Upper lobe of left lung (tissue), 6 donors: ENCODE data around the gene VMP1. TPM values are rescaled to one million over a fixed set of nuclear protein-coding genes. Genes with fewer than 3 reads are reported as not detected.
"Not testable (repeated sequence)": the region's sequence is repeated elsewhere in the genome, so short reads cannot be mapped to it uniquely, and the experiment has no call there.

Source experiments
- ATAC-seq, 2 donors: fragments of 200-7000 bp; cut with Tn5 transposase; one replicate each; pipeline ENCODE4 v1.9.1; 2022; ENCODE audit warnings: mild to moderate bottlenecking in 2 of 2, moderate library complexity in 2 of 2; ENCODE audit not compliant: low FRiP score in 2 of 2
- DNase-seq, 2 donors: peaks; one replicate each; pipeline ENCODE4 v3.0.0-alpha.2; 2019 to 2020
- H3K27ac ChIP-seq, 4 donors: fragments of 200-600 bp; sonication (generic); one replicate each; pipeline ENCODE4 v1.5.1; 2016 to 2019
- H3K27me3 ChIP-seq, 4 donors: fragments of 200-600 bp; sonication (generic); one replicate each; pipeline ENCODE4 v1.5.1; 2017 to 2019
- H3K36me3 ChIP-seq, 4 donors: fragments of 200-600 bp; sonication (generic); one replicate each; pipeline ENCODE4 v1.5.1; 2016 to 2019
- H3K4me1 ChIP-seq, 4 donors: fragments of 200-600 bp; sonication (generic); one replicate each; pipeline ENCODE4 v1.5.1; 2018 to 2019
- H3K4me3 ChIP-seq, 4 donors: fragments of 200-600 bp; sonication (generic); one replicate each; pipeline ENCODE4 v1.5.1; 2017 to 2019; ENCODE audit warnings: mild to moderate bottlenecking in 2 of 4, moderate library complexity in 1 of 4
- H3K9me3 ChIP-seq, 4 donors: fragments of 200-600 bp; sonication (generic); one replicate each; pipeline ENCODE4 v1.5.1; 2018 to 2019
- EP300 ChIP-seq, 4 donors: sonication (generic); formaldehyde crosslinking; IDR thresholded peaks; one replicate each; pipeline ENCODE4 v1.5.1; 2017; ENCODE audit warnings: antibody characterized with exemption in 4 of 4, control low read depth in 2 of 4
- POLR2A ChIP-seq, 4 donors: fragments of 450-650 bp; IDR thresholded peaks; one replicate each; pipeline ENCODE4 v1.5.1; 2016 to 2017; ENCODE audit warnings: antibody characterized with exemption in 4 of 4, mild to moderate bottlenecking in 2 of 4
- POLR2AphosphoS5 ChIP-seq, 2 donors: sonication (generic); formaldehyde crosslinking; IDR thresholded peaks; one replicate each; pipeline ENCODE4 v1.5.1; 2017; ENCODE audit warnings: antibody characterized with exemption in 2 of 2
- WGBS, 2 donors: methylation state at CpG; one replicate each; pipeline ENCODE4 v1.1.5; 2017 to 2018; 5-methylcytosine and 5-hydroxymethylcytosine counted together
- total RNA-seq, 6 donors: library from RNA; depleted of rRNA in 4 of 6; stranded (reverse); fragments of >200 nt in 4 of 6; gene quantifications; one replicate each; pipeline versions ENCODE4 v1.1.0 to v1.2.1, GENCODE V29; 2016 to 2021
- TF ChIP-seq, protein P1 (sequence below), 6 experiments: fragments of 450-650 bp in 4 of 6; fragments of 200-600 bp in 2 of 6; sonication (generic) in 2 of 6; IDR thresholded peaks; one replicate each; pipeline ENCODE4 v1.5.1; 2016 to 2019; ENCODE audit warnings: antibody characterized with exemption in 6 of 6
- donor health status: DM: no; HTN: no; CAD: no; lungs with moderate emphysema.
- donor health status: DM: no; HTN: yes; CAD: no; lungs with severe emphysema.

VMP1 gene
- total RNA-seq, 6 donors from 2014 or later = 124 to 246 (median 181) TPM

DNA sequence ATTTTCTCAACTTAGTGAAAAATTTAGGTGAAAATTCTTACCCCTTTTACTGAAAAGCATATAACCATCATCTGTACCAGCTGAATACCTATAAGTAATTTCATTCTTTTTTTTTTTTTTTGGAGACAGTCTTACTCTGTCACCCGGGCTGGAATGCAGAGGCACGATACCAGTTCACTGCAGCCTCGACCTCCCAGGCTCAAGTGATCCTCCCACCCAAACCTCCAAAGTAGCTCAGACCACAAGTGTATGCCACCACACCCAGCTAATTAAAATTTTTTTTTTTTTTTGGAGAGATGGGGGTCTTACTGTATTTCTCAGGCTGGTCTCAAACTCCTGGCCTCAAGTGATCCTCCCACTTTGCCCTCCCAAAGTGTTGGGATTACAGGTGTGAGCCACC lies 151.5 kb downstream of the VMP1 start:
- Histone ChIP-seq H3K36me3 (peaks cover 0 to 31% (median 16%) of the 10 kb centered on the region in 4 donors), H3K4me3 (no peak overlapping the region), H3K9me3 (no peaks in the 10 kb centered on the region), H3K27me3 (no peaks in the 10 kb centered on the region), H3K4me1 (peaks cover 14 to 31% (median 19%) of the 10 kb centered on the region in 4 donors), H3K27ac (peak overlapping the region in 1 of 4 donors; percentile 23)
- TF ChIP-seq EP300 (IDR thresholded peaks at IDR 0.05) (no peak), POLR2AphosphoS5 (IDR thresholded peaks at IDR 0.05) (no peak), POLR2A (IDR thresholded peaks at IDR 0.05) (no peak)
- TF ChIP-seq, protein P1, sequence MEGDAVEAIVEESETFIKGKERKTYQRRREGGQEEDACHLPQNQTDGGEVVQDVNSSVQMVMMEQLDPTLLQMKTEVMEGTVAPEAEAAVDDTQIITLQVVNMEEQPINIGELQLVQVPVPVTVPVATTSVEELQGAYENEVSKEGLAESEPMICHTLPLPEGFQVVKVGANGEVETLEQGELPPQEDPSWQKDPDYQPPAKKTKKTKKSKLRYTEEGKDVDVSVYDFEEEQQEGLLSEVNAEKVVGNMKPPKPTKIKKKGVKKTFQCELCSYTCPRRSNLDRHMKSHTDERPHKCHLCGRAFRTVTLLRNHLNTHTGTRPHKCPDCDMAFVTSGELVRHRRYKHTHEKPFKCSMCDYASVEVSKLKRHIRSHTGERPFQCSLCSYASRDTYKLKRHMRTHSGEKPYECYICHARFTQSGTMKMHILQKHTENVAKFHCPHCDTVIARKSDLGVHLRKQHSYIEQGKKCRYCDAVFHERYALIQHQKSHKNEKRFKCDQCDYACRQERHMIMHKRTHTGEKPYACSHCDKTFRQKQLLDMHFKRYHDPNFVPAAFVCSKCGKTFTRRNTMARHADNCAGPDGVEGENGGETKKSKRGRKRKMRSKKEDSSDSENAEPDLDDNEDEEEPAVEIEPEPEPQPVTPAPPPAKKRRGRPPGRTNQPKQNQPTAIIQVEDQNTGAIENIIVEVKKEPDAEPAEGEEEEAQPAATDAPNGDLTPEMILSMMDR (IDR thresholded peaks at IDR 0.05) = no peak
- DNase-seq (no peak), ATAC-seq (no peak)
- WGBS, 2 donors = 68 to 86% methylated on average over 3 of the region's 3 CpGs

GRCh38 chr17:59859444-59860025 lies 152.1 kb downstream of the VMP1 start:
- ATAC-seq = peak in 1 of 2 donors; percentile 88

DNA sequence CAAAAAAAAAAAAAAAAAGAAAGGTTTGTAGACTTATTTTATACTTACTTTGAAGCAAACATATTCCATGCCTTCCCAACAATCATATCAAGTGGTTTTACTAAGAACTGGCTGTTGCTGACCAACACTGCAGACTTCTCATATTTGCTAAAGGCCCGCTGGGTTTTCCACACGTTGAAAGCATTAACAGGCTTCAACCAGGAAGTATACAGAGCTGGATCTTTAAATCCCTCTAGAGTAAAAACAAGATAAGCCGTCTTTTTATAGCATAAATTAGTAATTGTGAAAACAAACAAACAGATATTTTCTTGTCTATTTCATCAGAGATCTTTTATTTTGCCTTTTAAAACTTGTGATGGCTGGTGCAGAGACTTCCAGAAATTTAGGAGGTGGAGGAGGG lies 156.2 kb downstream of the VMP1 start:
- Histone ChIP-seq H3K27me3 (no peaks in the 10 kb centered on the region), H3K4me3 (no peak overlapping the region), H3K9me3 (no peaks in the 10 kb centered on the region), H3K4me1 (peaks cover 0 to 10% (median 4%) of the 10 kb centered on the region in 4 donors), H3K36me3 (peaks cover 0 to 43% (median 16%) of the 10 kb centered on the region in 4 donors), H3K27ac (no peak overlapping the region)
- WGBS, 2 donors = 82 to 86% methylated on average over 3 of the region's 3 CpGs
- no peak for DNase-seq
- no peak for TF ChIP-seq POLR2A (IDR thresholded peaks at IDR 0.05)
- no peak for TF ChIP-seq POLR2AphosphoS5 (IDR thresholded peaks at IDR 0.05)
- TF ChIP-seq EP300 (IDR thresholded peaks at IDR 0.05) = no peak
- ATAC-seq = no peak

More at GRCh38 chr17:59859444-59860025, 152.1 kb downstream of the VMP1 start:
- no peak overlapping the region for H3K4me3 ChIP-seq
- 81 to 84% methylated on average over 2 of the region's 2 CpGs for WGBS, 2 donors
- peaks cover 12 to 31% (median 18%) of the 10 kb centered on the region in 4 donors for H3K4me1 ChIP-seq
- H3K36me3 ChIP-seq = peaks cover 0 to 35% (median 16%) of the 10 kb centered on the region in 4 donors
- no peaks in the 10 kb centered on the region for H3K27me3 ChIP-seq
- no peaks in the 10 kb centered on the region for H3K9me3 ChIP-seq
- DNase-seq = no peak
- TF ChIP-seq POLR2AphosphoS5 (IDR thresholded peaks at IDR 0.05) (no peak), EP300 (IDR thresholded peaks at IDR 0.05) (no peak), POLR2A (IDR thresholded peaks at IDR 0.05) (no peak)
- TF ChIP-seq, protein P1 (IDR thresholded peaks at IDR 0.05) = peak; percentile 27 to 79 (median 58)
- H3K27ac ChIP-seq = peak overlapping the region in 1 of 4 donors; percentile 23

DNA sequence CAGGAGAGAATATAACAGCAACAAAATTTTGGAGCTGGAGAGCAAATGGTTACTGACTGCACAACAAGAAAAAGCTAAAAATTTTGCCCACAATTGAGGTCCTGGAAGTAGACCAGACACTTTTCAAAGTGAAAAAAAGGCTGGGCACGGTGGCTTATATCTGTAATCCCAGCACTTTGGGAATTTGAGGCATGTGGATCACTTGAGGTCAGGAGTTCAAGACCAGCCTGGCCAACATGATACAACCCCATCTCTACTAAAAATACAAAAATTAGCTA lies 162.4 kb downstream of the VMP1 start:
- peak overlapping the region in 2 of 4 donors; percentile 8 to 43 for H3K27ac ChIP-seq
- H3K9me3 ChIP-seq = no peaks in the 10 kb centered on the region
- WGBS, 2 donors = 31 to 41% methylated on average over 1 of the region's 1 CpG
- DNase-seq (no peak), ATAC-seq (no peak)
- H3K27me3 ChIP-seq = no peaks in the 10 kb centered on the region
- H3K4me3 ChIP-seq = no peak overlapping the region
- H3K36me3 ChIP-seq = peaks cover 0 to 28% (median 3%) of the 10 kb centered on the region in 4 donors
- TF ChIP-seq POLR2A (IDR thresholded peaks at IDR 0.05) = no peak
- peaks cover 0 to 5% (median 0%) of the 10 kb centered on the region in 4 donors for H3K4me1 ChIP-seq

DNA sequence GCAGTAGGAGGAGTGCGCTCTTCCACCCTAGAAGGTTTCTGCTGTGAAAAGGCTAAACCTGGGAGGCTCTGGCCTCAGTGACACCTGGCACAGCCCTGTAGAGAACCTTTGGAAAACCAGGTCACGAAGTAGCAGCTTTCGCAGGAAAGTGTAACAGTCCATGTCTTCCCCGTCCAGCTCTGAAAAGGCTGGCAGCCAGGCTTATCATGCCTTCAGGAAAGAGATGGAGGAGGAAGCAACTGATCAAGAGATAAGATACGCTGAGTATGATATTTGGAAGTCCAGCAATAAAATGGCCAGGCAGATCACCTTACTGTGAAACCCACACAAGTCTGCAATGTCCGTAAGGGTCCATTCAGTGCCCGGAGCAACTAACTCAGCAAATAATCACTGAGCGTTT lies 163.0 kb downstream of the VMP1 start:
- Histone ChIP-seq H3K27me3 (no peaks in the 10 kb centered on the region), H3K4me1 (peaks cover 0 to 5% (median 0%) of the 10 kb centered on the region in 4 donors), H3K27ac (no peak overlapping the region), H3K9me3 (no peaks in the 10 kb centered on the region), H3K36me3 (peaks cover 0 to 32% (median 8%) of the 10 kb centered on the region in 4 donors), H3K4me3 (no peak overlapping the region)
- TF ChIP-seq POLR2AphosphoS5 (IDR thresholded peaks at IDR 0.05) (no peak), EP300 (IDR thresholded peaks at IDR 0.05) (no peak), POLR2A (IDR thresholded peaks at IDR 0.05) (no peak)
- DNase-seq (no peak), ATAC-seq (no peak)
- WGBS, 2 donors = 77 to 81% methylated on average over 8 of the region's 8 CpGs

DNA sequence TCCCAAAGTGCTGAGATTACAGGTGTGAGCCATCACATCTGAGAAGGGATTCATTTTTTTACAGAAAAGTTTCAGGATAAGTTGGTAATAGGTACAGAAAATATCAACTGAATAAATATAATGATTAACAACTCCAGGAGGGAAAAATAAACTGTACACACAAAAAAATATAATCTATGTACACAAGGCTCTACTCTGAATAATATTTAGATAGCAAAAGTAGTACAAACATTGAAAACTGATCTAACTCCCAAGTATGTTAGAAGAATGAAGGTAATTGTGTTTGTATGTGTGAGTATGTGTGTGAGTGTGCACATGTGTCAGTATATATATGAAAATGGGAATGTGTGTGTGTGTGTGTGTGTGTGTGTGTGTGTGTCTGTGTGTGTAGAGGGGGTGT lies 164.9 kb downstream of the VMP1 start:
- peaks cover 3 to 47% (median 18%) of the 10 kb centered on the region in 4 donors for H3K36me3 ChIP-seq
- no peak for ATAC-seq
- TF ChIP-seq EP300 (IDR thresholded peaks at IDR 0.05) = no peak
- no peak for TF ChIP-seq POLR2AphosphoS5 (IDR thresholded peaks at IDR 0.05)
- TF ChIP-seq, protein P1 (IDR thresholded peaks at IDR 0.05) = no peak
- no peak for TF ChIP-seq POLR2A (IDR thresholded peaks at IDR 0.05)

GRCh38 chr17:59873414-59873813 lies 166.0 kb downstream of the VMP1 start:
- not testable (repeated sequence) for ATAC-seq, H3K27me3 ChIP-seq, DNase-seq, H3K9me3 ChIP-seq, H3K4me3 ChIP-seq, H3K4me1 ChIP-seq, H3K27ac ChIP-seq
- peaks cover 6 to 57% (median 24%) of the 10 kb centered on the region in 4 donors for H3K36me3 ChIP-seq
- WGBS, 2 donors = 95 to 96% methylated on average over 8 of the region's 8 CpGs

More for the DNA sequence above, 164.9 kb downstream of the VMP1 start:
- Histone ChIP-seq H3K4me1 (peaks cover 0 to 5% (median 0%) of the 10 kb centered on the region in 4 donors), H3K27me3 (no peaks in the 10 kb centered on the region), H3K9me3 (no peaks in the 10 kb centered on the region), H3K4me3 (no peak overlapping the region), H3K27ac (no peak overlapping the region)
- no peak for DNase-seq
